Endothelial cell of umbilical vein (primary cell): ENCODE results near the gene SULT1C2. TPM values are rescaled to one million over a fixed set of nuclear protein-coding genes. Genes with fewer than 3 reads are reported as not detected.

Experiments
- BruUV-seq: library from RNA; stranded (reverse); fragments of 400-500 nt; replicated peaks from 2 replicates; lab custom pipeline; 2021; lab: Mats Ljungman, UMichigan
- CTCF ChIA-PET: fragments of 300-600, 350-600 bp; sonication (Branson Sonifier 250); formaldehyde crosslinking; loops from one replicate; lab custom pipeline; 2021; ENCODE audit warnings: antibody characterized with exemption, inconsistent platforms; lab: Charles Lee
- POLR2A ChIA-PET: fragments of 300-600, 350-600 bp; sonication (Branson Sonifier 250); formaldehyde crosslinking; loops from one replicate; lab custom pipeline; 2021; ENCODE audit warnings: antibody characterized with exemption, inconsistent platforms; lab: Charles Lee
- DNase-seq: peaks from one replicate; pipeline ENCODE4 v3.0.0-alpha.2; 2011; ENCODE audit warnings: low read depth, low spot score
- FAIRE-seq: peaks from 2 replicates; lab custom pipeline; 2011; peaks lifted over from hg19 to GRCh38; lab: Jason Lieb, UNC
- H2AFZ ChIP-seq: 2 replicates; pipeline ENCODE4 v1.6.0; 2012; ENCODE audit warnings: low read depth, low read length, control low read depth, inconsistent platforms
- H3K27ac ChIP-seq: 2 replicates; pipeline ENCODE4 v1.5.1; 2011; ENCODE audit warnings: low read depth, mild to moderate bottlenecking, control low read depth, low read length, moderate library complexity; ENCODE audit not compliant: insufficient read depth
- H3K27me3 ChIP-seq, 2 experiments: 2 replicates each; pipeline versions ENCODE4 v1.6.0 to v1.6.1; 2011; ENCODE audit warnings: low read length in 2 of 2, mixed read lengths in 1 of 2; ENCODE audit not compliant: control insufficient read depth in 2 of 2, insufficient read depth in 2 of 2
- H3K36me3 ChIP-seq, 2 experiments: 2 replicates in 1 of 2; 3 replicates in 1 of 2; pipeline ENCODE4 v1.5.1; 2011; ENCODE audit warnings: low read length in 2 of 2, mild to moderate bottlenecking in 1 of 2, moderate library complexity in 1 of 2; ENCODE audit not compliant: control insufficient read depth in 2 of 2, insufficient read depth in 2 of 2; ENCODE audit errors: extremely low read depth in 1 of 2
- H3K4me1 ChIP-seq: 3 replicates; pipeline ENCODE4 v1.5.1; 2011; ENCODE audit warnings: mild to moderate bottlenecking, low read length; ENCODE audit not compliant: control insufficient read depth, insufficient read depth; ENCODE audit errors: extremely low read depth
- H3K4me2 ChIP-seq: 2 replicates; pipeline ENCODE4 v1.6.1; 2011; ENCODE audit warnings: low read length, control low read depth, mixed read lengths; ENCODE audit not compliant: insufficient read depth
- H3K4me3 ChIP-seq, 3 experiments: fragments of 200-600 bp in 1 of 3; sonication (generic), shearing (Covaris generic) in 1 of 3; replicated peaks in 1 of 3; 2 replicates each; pipeline ENCODE4 v1.5.1; 2011 to 2016; ENCODE audit warnings: control low read depth in 3 of 3, low read length in 3 of 3, mild to moderate bottlenecking in 2 of 3, inconsistent platforms in 1 of 3, low read depth in 1 of 3, moderate library complexity in 1 of 3; ENCODE audit not compliant: insufficient read depth in 1 of 3
- H3K79me2 ChIP-seq: 2 replicates; pipeline ENCODE4 v1.6.0; 2012; ENCODE audit warnings: low read length, inconsistent platforms; ENCODE audit not compliant: control insufficient read depth, insufficient read depth
- H3K9ac ChIP-seq: replicated peaks from 2 replicates; pipeline ENCODE3; 2011; ENCODE audit warnings: low read length, control low read depth; ENCODE audit not compliant: insufficient read depth; ENCODE audit errors: extremely low read depth
- H3K9me1 ChIP-seq: replicated peaks from 3 replicates; pipeline ENCODE4 v1.6.0; 2011; ENCODE audit warnings: mild to moderate bottlenecking, low read length; ENCODE audit not compliant: control insufficient read depth, insufficient read depth; ENCODE audit errors: extremely low read depth
- H3K9me3 ChIP-seq: replicated peaks from 2 replicates; pipeline ENCODE4 v1.5.1; 2012; ENCODE audit warnings: low read length, inconsistent platforms; ENCODE audit not compliant: control insufficient read depth, insufficient read depth
- H4K20me1 ChIP-seq: replicated peaks from 2 replicates; pipeline ENCODE3; 2011; ENCODE audit warnings: mild to moderate bottlenecking, low read length; ENCODE audit not compliant: control insufficient read depth, insufficient read depth; ENCODE audit errors: extremely low read depth
- CTCF ChIP-seq, 2 donors: IDR thresholded peaks; 1 replicate in 1 of 2; 2 replicates in 1 of 2; pipeline ENCODE4 v1.5.1; 2011; ENCODE audit warnings: low read length in 2 of 2, mild to moderate bottlenecking in 2 of 2, moderate library complexity in 2 of 2, control low read depth in 1 of 2, inconsistent platforms in 1 of 2, low read depth in 1 of 2; ENCODE audit not compliant: insufficient read depth in 1 of 2; ENCODE audit errors: extremely low read depth in 1 of 2
- EZH2 ChIP-seq: IDR thresholded peaks from 2 replicates; pipeline ENCODE4 v1.6.1; 2012; ENCODE audit warnings: borderline replicate concordance, low read depth, mild to moderate bottlenecking, moderate library complexity, low read length, inconsistent platforms; ENCODE audit not compliant: severe bottlenecking
- FOS ChIP-seq: IDR thresholded peaks from 2 replicates; pipeline ENCODE4 v1.6.1; 2011; ENCODE audit warnings: mild to moderate bottlenecking, low read length, moderate library complexity, borderline replicate concordance; ENCODE audit not compliant: insufficient read depth
- GATA2 ChIP-seq: IDR thresholded peaks from 2 replicates; pipeline ENCODE4 v1.7.0; 2011; ENCODE audit warnings: low read depth, mild to moderate bottlenecking, moderate library complexity, mixed read lengths, low read length; ENCODE audit not compliant: insufficient read length, insufficient read depth
- JUN ChIP-seq: IDR thresholded peaks from 2 replicates; pipeline ENCODE4 v1.6.1; 2011; ENCODE audit warnings: borderline replicate concordance, low read depth; ENCODE audit not compliant: insufficient read length, insufficient read depth
- MAX ChIP-seq: IDR thresholded peaks from 2 replicates; pipeline ENCODE4 v1.6.1; 2011; ENCODE audit not compliant: insufficient read depth, insufficient read length
- MYC ChIP-seq: IDR thresholded peaks from one replicate; pipeline ENCODE4 v1.6.1; 2011; ENCODE audit warnings: mild to moderate bottlenecking, low read depth, low read length
- POLR2A ChIP-seq: IDR thresholded peaks from 2 replicates; pipeline ENCODE4 v1.6.1; 2012; ENCODE audit warnings: low read depth, mild to moderate bottlenecking, control low read depth, low read length
- POLR2AphosphoS5 ChIP-seq: IDR thresholded peaks from 2 replicates; pipeline ENCODE4 v1.6.1; 2012; ENCODE audit warnings: low read depth, mild to moderate bottlenecking, control low read depth, low read length, moderate library complexity; ENCODE audit not compliant: insufficient read depth
- dilution Hi-C: fragments of 300-500 bp; cut with MboI; formaldehyde crosslinking; loops from one replicate; pipeline ENCODE4 v1.15.0; 2019; ENCODE audit warnings: low sequenced_read_pairs; ENCODE audit not compliant: extremely low pct_ligation_motif_present
- intact Hi-C: fragments of 100-400 bp; cut with micrococcal nuclease; formaldehyde crosslinking; loops from one replicate; pipeline ENCODE4 v1.10.0; 2022
- polyA plus RNA-seq, 4 experiments: library from polyadenylated mRNA; depleted of rRNA in 3 of 4; stranded (reverse) in 3 of 4; unstranded in 1 of 4; fragments of >200 nt; gene quantifications; 2 replicates each; pipeline versions ENCODE4 v1.2.1 to v1.2.3, GENCODE V29; 2011 to 2012; ENCODE audit warnings: missing spikeins in 1 of 4
- total RNA-seq: library from RNA; stranded (reverse); gene quantifications from 2 replicates; pipeline ENCODE4 v1.2.3, GENCODE V29; 2021

The SULT1C2 gene
- total and polyA plus RNA-seq, 2 donors (not counting 3 experiments of a cell fraction or from before 2014, with no cell fraction given): not detected

GRCh38 chr2:108270768-108271506 is 17.8 kb upstream of the SULT1C2 start:
- intact Hi-C loops: no loop called here
- no peak overlapping the region for H2AFZ ChIP-seq

More at GRCh38 chr2:108270768-108271506, 17.8 kb upstream of the SULT1C2 start:
- Histone ChIP-seq H3K27me3 (no peaks in the 10 kb centered on the region), H3K4me2 (no peak overlapping the region), H3K4me3 (no peak overlapping the region), H3K9me1 (no peaks in the 10 kb centered on the region), H3K9me3 (no peaks in the 10 kb centered on the region), H3K4me1 (no peaks in the 10 kb centered on the region), H3K27ac (no peak overlapping the region), H3K9ac (no peak overlapping the region), H3K36me3 (no peaks in the 10 kb centered on the region), H3K79me2 (no peaks in the 10 kb centered on the region), H4K20me1 (no peaks in the 10 kb centered on the region)
- no peak for TF ChIP-seq POLR2AphosphoS5
- no peak for TF ChIP-seq MAX
- TF ChIP-seq CTCF (IDR thresholded peaks at IDR 0.05; ENCODE audit: extremely low read depth in 1 of 2, insufficient read depth in 1 of 2, low read depth in 1 of 2, low read length in 2 of 2): no peak
- no peak for TF ChIP-seq JUN
- TF ChIP-seq EZH2: no peak
- no peak for TF ChIP-seq GATA2
- no peak for TF ChIP-seq POLR2A
- no peak for TF ChIP-seq FOS
- no peak for TF ChIP-seq MYC
- dilution Hi-C loops: no loop called here
- DNase-seq (no peak), FAIRE-seq (no peak)
- ChIA-PET POLR2A (no interaction called here), CTCF (no interaction called here)
- BruUV-seq: no TSS peak
